Activated naive CD4-positive, alpha-beta T cell treated with anti-CD3 and anti-CD28 coated beads, Interleukin-2, amount 50 U/mL, for 16 hours (primary cell): ENCODE data around the gene GTF3C5.
"Not testable (repeated sequence)": the region's sequence is repeated elsewhere in the genome, so short reads cannot be mapped to it uniquely, and the experiment has no call there.

ENCODE experiments used
- DNase-seq: peaks from one replicate; pipeline ENCODE4 v3.0.0-alpha.2; 2020

Gene GTF3C5

DNA sequence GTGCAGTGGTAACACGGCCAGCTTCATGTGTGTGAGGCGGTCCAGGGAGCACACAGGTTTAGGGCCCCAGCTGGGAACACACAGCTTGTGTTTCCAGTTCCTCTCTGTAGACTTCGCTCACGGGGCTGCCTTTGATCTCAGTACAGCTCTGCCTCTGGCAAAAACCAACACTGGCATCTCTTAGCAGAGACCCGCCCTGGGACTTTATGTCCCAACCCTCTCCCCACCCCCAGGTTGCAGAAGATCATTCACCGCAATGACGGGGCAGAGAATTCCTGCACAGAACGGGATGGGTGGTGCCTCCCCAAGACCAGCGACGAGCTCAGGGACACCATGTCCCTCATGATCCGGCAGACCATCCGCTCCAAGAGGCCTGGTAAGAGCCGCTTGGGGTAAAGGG is 25.7 kb downstream of the GTF3C5 start:
- no peak for DNase-seq

DNA sequence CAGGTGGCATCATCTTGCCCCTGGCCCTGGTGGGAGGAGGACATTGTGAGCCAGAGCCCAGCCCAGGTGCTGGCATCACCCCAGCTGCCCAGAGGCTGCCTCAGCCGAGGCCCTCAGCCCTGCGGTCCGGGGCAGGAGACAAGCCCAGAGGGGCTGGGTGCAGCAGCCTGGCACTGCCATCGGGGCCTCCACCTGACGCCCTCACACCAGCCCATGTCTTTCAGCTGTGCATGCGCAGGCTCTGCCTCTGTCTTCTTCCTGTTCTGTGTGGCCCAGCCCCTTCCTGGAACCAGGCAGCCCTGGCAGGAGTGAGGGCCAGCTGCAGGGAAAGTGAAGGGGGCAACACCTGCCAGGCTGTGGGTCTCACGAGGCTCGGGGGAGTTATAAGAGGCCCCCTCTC is 26.2 kb downstream of the GTF3C5 start:
- DNase-seq, result peak; percentile 38

- no peak for DNase-seq
These were observed 26.8 kb downstream of the GTF3C5 start for GRCh38 chr9:133057553-133057952.

DNA sequence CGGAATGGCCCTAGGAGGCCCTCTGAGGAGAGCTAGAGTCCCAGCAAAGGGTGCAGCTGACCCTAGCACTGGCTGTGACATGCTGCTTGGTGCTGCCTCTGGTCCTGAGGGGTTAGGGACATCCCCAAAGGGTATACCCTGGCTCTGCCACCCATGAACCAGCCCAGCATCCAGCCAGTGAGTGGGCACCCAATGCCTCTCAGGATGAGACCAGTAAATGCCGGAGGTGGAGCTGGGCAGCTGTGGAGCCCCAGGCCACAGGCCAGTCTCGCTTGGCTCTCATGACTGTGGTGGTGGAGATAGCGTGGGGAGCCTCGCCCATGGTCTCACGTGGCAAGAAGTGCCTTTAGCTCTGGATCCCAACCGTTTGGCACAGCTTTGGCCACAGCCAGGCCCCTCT is 27.3 kb downstream of the GTF3C5 start:
- no peak for DNase-seq

- no peak for DNase-seq
These were observed 27.9 kb downstream of the GTF3C5 start for GRCh38 chr9:133058550-133059320.

GRCh38 chr9:133059623-133060022 is 28.8 kb downstream of the GTF3C5 start:
- DNase-seq, result no peak

DNA sequence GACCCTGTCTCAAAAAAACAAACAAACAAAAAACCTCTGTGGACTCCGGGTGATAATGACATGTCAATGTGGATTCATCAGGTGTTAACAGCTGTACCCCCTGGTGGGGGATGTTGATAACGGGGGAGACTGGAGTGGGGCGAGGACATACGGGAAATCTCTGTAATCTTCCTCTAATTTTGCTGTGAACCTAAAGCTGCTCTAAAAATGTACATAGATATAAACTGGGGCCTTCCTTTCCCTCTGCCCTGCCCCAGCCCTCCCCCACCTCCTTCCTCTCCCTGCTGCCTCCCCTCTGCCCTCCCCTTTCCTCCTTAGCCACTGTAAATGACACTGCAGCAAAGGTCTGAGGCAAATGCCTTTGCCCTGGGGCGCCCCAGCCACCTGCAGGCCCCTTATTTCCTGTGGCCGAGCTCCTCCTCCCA is 29.6 kb downstream of the GTF3C5 start:
- DNase-seq, result no peak

GRCh38 chr9:133061019-133061763 is 30.4 kb downstream of the GTF3C5 start:
- not testable (repeated sequence) for DNase-seq

GRCh38 chr9:133061764-133062145 is 31.0 kb downstream of the GTF3C5 start, which contains the start of gene CEL:
Gene CEL, plus strand, starts transcription at chr9:133061981. Its CDS starts 22 bp downstream, at chr9:133062003.
- not testable (repeated sequence) for DNase-seq

DNA sequence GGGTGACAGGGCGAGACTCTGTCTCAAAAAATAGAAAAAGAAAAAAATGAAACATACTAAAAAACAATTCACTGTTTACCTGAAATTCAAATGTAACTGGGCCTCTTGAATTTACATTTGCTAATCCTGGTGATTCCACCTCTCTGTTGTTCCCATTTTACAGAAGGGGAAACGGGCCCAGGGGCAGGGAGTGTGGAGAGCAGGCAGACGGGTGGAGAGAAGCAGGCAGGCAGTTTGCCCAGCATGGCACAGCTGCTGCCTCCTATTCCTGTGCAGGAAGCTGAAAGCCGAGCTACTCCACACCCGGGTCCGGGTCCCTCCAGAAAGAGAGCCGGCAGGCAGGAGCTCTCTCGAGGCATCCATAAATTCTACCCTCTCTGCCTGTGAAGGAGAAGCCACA is 31.8 kb downstream of the GTF3C5 start:
- DNase-seq, result not testable (repeated sequence)

DNA sequence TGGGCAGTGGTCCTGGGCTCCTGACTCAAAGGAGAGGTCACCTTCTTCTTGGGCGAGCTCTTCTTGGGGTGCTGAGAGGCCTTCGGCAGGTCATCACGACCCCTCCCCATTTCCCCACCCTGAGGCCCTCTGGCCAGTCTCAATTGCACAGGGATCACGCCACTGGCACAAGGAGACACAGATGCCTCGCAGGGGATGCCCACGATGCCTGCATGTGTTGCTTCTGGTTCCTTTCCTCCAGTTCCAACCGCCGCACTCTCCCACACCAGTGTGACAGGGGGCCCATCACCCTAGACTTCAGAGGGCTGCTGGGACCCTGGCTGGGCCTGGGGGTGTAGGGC is 32.3 kb downstream of the GTF3C5 start:
- DNase-seq, result no peak

GRCh38 chr9:133063500-133064231 is 32.9 kb downstream of the GTF3C5 start:
- no peak for DNase-seq

GRCh38 chr9:133064241-133065069 is 33.7 kb downstream of the GTF3C5 start:
- no peak for DNase-seq

- DNase-seq, result no peak
These were observed 34.2 kb downstream of the GTF3C5 start for GRCh38 chr9:133065070-133065388.

DNA sequence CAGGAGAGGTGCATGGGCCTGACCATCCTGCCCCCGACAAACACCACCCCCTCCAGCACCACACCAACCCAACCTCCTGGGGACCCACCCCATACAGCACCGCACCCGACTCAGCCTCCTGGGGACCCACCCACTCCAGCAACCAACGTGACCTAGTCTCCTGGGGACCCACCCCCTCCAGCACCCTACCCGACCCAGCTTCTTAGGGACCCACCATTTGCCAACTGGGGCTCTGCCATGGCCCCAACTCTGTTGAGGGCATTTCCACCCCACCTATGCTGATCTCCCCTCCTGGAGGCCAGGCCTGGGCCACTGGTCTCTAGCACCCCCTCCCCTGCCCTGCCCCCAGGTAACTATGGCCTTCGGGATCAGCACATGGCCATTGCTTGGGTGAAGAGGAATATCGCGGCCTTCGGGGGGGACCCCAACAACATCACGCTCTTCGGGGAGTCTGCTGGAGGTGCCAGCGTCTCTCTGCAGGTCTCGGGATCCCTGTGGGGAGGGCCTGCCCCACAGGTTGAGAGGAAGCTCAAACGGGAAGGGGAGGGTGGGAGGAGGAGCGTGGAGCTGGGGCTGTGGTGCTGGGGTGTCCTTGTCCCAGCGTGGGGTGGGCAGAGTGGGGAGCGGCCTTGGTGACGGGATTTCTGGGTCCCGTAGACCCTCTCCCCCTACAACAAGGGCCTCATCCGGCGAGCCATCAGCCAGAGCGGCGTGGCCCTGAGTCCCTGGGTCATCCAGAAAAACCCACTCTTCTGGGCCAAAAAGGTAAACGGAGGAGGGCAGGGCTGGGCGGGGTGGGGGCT is 35.6 kb downstream of the GTF3C5 start:
- DNase-seq, result no peak

DNA sequence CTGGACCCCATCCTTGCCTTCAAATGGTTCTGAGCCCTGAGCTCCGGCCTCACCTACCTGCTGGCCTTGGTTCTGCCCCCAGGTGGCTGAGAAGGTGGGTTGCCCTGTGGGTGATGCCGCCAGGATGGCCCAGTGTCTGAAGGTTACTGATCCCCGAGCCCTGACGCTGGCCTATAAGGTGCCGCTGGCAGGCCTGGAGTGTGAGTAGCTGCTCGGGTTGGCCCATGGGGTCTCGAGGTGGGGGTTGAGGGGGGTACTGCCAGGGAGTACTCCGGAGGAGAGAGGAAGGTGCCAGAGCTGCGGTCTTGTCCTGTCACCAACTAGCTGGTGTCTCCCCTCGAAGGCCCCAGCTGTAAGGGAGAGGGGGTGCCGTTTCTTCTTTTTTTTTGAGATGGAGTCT is 36.2 kb downstream of the GTF3C5 start:
- DNase-seq, result no peak

GRCh38 chr9:133067813-133068212 is 37.0 kb downstream of the GTF3C5 start:
- DNase-seq, result no peak

- not testable (repeated sequence) for DNase-seq
These were observed 37.6 kb downstream of the GTF3C5 start for GRCh38 chr9:133068431-133068830.

DNA sequence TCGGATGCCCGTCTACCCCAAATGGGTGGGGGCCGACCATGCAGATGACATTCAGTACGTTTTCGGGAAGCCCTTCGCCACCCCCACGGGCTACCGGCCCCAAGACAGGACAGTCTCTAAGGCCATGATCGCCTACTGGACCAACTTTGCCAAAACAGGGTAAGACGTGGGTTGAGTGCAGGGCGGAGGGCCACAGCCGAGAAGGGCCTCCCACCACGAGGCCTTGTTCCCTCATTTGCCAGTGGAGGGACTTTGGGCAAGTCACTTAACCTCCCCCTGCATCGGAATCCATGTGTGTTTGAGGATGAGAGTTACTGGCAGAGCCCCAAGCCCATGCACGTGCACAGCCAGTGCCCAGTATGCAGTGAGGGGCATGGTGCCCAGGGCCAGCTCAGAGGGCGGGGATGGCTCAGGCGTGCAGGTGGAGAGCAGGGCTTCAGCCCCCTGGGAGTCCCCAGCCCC is 39.7 kb downstream of the GTF3C5 start:
- DNase-seq, result not testable (repeated sequence)

- not testable (repeated sequence) for DNase-seq
These were observed 40.2 kb downstream of the GTF3C5 start for GRCh38 chr9:133070985-133071384.

DNA sequence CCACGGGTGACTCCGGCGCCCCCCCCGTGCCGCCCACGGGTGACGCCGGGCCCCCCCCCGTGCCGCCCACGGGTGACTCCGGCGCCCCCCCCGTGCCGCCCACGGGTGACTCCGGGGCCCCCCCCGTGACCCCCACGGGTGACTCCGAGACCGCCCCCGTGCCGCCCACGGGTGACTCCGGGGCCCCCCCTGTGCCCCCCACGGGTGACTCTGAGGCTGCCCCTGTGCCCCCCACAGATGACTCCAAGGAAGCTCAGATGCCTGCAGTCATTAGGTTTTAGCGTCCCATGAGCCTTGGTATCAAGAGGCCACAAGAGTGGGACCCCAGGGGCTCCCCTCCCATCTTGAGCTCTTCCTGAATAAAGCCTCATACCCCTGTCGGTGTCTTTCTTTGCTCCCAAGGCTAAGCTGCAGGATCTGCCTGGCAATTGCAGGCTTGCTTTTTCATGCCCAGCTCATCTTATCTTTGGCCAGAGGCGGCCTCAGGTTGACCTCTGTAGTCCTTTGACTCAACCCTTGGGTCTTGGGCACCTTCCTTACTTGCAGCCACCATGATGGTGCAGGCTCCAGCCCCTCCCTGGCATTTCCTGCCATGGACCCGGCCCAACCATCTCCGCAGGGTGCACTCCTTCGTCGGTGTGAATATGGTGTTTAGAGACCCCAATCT is 40.8 kb downstream of the GTF3C5 start:
- no peak for DNase-seq
